ENCODE results near the gene ARHGAP35. TPM values are rescaled to one million over a fixed set of nuclear protein-coding genes. Genes with fewer than 3 reads are reported as not detected.

ARHGAP35 gene
- total and polyA plus RNA-seq, 2 donors (not counting 3 experiments of a cell fraction or from before 2014, with no cell fraction given), result 25.7 to 51.3 TPM

GRCh38 chr19:46849610-46850009 lies 11.2 kb upstream of the ARHGAP35 start:
- DNase-seq (ENCODE audit: low read depth, low spot score), result peak; percentile 45

GRCh38 chr19:46850228-46851203 lies 10.3 kb upstream of the ARHGAP35 start, which contains the start of gene AP2S1:
AP2S1 (minus strand) TSS chr19:46850846; CDS start chr19:46850766, 80 bp downstream.
- POLR2A ChIA-PET, result interaction anchor here (0.6 to 1.0 kb wide), 2 partner anchors 62 to 144 kb away, joined by 3 read pairs; partner anchors contain the start of gene SLC1A5
- Histone ChIP-seq H3K4me2 (ENCODE audit: insufficient read depth, low read length) (peak within 1 kb of the TSS; percentile 89), H2AFZ (ENCODE audit: low read depth, low read length) (peak within 1 kb of the TSS; percentile 76), H3K27me3 (ENCODE audit: control insufficient read depth in 2 of 2, insufficient read depth in 2 of 2, low read length in 2 of 2) (no peaks in the 10 kb centered on the region), H3K4me3 (replicated peaks in 1 of 3; ENCODE audit: insufficient read depth in 1 of 3, low read depth in 1 of 3, low read length in 3 of 3) (peak within 1 kb of the TSS; percentile 71 to 97 (median 89)), H3K4me1 (ENCODE audit: control insufficient read depth, extremely low read depth, insufficient read depth, low read length) (peaks cover 10% of the 10 kb centered on the region), H3K79me2 (ENCODE audit: control insufficient read depth, insufficient read depth, low read length) (peaks cover 31% of the 10 kb centered on the region), H4K20me1 (replicated peaks; ENCODE audit: control insufficient read depth, extremely low read depth, insufficient read depth, low read length) (no peaks in the 10 kb centered on the region), H3K9me3 (replicated peaks; ENCODE audit: control insufficient read depth, insufficient read depth, low read length) (no peaks in the 10 kb centered on the region), H3K9ac (replicated peaks; ENCODE audit: extremely low read depth, insufficient read depth, low read length) (peak within 1 kb of the TSS; percentile 97), H3K9me1 (replicated peaks; ENCODE audit: control insufficient read depth, extremely low read depth, insufficient read depth, low read length) (no peaks in the 10 kb centered on the region), H3K36me3 (ENCODE audit: control insufficient read depth in 2 of 2, extremely low read depth in 1 of 2, insufficient read depth in 2 of 2, low read length in 2 of 2) (peaks cover 3 to 6% of the 10 kb centered on the region in 2 experiments), H3K27ac (ENCODE audit: insufficient read depth, low read depth, low read length) (peak within 1 kb of the TSS; percentile 73)
- CTCF ChIA-PET, result interaction anchor here (0.8 to 2.3 kb wide), 5 partner anchors 10 to 162 kb away, joined by 3 to 9 read pairs (median 3); no protein-coding TSS in a partner anchor
- dilution Hi-C loops (cut with MboI; ENCODE audit: extremely low pct_ligation_motif_present, low sequenced_read_pairs), result no loop called here
- intact Hi-C loops (cut with micrococcal nuclease), result loop anchor here (1.0 kb wide), 2 partner anchors 10 to 62 kb away; partner anchors contain the start of genes ARHGAP35 and SLC1A5
- peak; percentile 98 for FAIRE-seq
- BruUV-seq (replicated peaks), result no TSS peak
- TF ChIP-seq JUN (IDR thresholded peaks at IDR 0.05; ENCODE audit: borderline replicate concordance, insufficient read depth, insufficient read length, low read depth) (no peak), FOS (IDR thresholded peaks at IDR 0.05; ENCODE audit: borderline replicate concordance, insufficient read depth, low read length) (no peak), EZH2 (IDR thresholded peaks at IDR 0.05; ENCODE audit: borderline replicate concordance, low read depth, low read length, severe bottlenecking) (no peak), POLR2AphosphoS5 (IDR thresholded peaks at IDR 0.05; ENCODE audit: insufficient read depth, low read depth, low read length) (peak; percentile 73), POLR2A (IDR thresholded peaks at IDR 0.05; ENCODE audit: low read depth, low read length) (peak; percentile 70), MYC (IDR thresholded peaks at IDR 0.05; ENCODE audit: low read depth, low read length) (no peak), CTCF (IDR thresholded peaks at IDR 0.05; ENCODE audit: extremely low read depth in 1 of 2, insufficient read depth in 1 of 2, low read depth in 1 of 2, low read length in 2 of 2) (no peak), GATA2 (IDR thresholded peaks at IDR 0.05; ENCODE audit: insufficient read depth, insufficient read length, low read depth, low read length) (peak; percentile 44), MAX (IDR thresholded peaks at IDR 0.05; ENCODE audit: insufficient read depth, insufficient read length) (no peak)
- peak; percentile 99 for DNase-seq (ENCODE audit: low read depth, low spot score)

More at GRCh38 chr19:46849610-46850009, 11.2 kb upstream of the ARHGAP35 start:
- CTCF ChIA-PET, result interaction anchor here (2.3 kb wide), 1 partner anchor 9 kb away, joined by 9 read pairs; no protein-coding TSS in a partner anchor
- intact Hi-C loops (cut with micrococcal nuclease) (loop anchor here (1.0 kb wide), 2 partner anchors 11 to 61 kb away; partner anchors contain the start of genes ARHGAP35 and SLC1A5), dilution Hi-C loops (cut with MboI; ENCODE audit: extremely low pct_ligation_motif_present, low sequenced_read_pairs) (no loop called here)
- TSS peak; percentile 93 for BruUV-seq (replicated peaks)
- no peaks in the 10 kb centered on the region for H4K20me1 ChIP-seq (replicated peaks; ENCODE audit: control insufficient read depth, extremely low read depth, insufficient read depth, low read length)
- H3K79me2 ChIP-seq (ENCODE audit: control insufficient read depth, insufficient read depth, low read length), result peaks cover 31% of the 10 kb centered on the region
- H3K4me3 ChIP-seq (replicated peaks in 1 of 3; ENCODE audit: insufficient read depth in 1 of 3, low read depth in 1 of 3, low read length in 3 of 3), result peak overlapping the region; percentile 71 to 97 (median 89)
- no peak for FAIRE-seq
- no peaks in the 10 kb centered on the region for H3K9me1 ChIP-seq (replicated peaks; ENCODE audit: control insufficient read depth, extremely low read depth, insufficient read depth, low read length)
- no peaks in the 10 kb centered on the region for H3K27me3 ChIP-seq (ENCODE audit: control insufficient read depth in 2 of 2, insufficient read depth in 2 of 2, low read length in 2 of 2)
- H3K4me1 ChIP-seq (ENCODE audit: control insufficient read depth, extremely low read depth, insufficient read depth, low read length), result peaks cover 10% of the 10 kb centered on the region
- peak overlapping the region; percentile 89 for H3K4me2 ChIP-seq (ENCODE audit: insufficient read depth, low read length)
- H3K27ac ChIP-seq (ENCODE audit: insufficient read depth, low read depth, low read length), result peak overlapping the region; percentile 73
- peak overlapping the region; percentile 97 for H3K9ac ChIP-seq (replicated peaks; ENCODE audit: extremely low read depth, insufficient read depth, low read length)
- TF ChIP-seq JUN (IDR thresholded peaks at IDR 0.05; ENCODE audit: borderline replicate concordance, insufficient read depth, insufficient read length, low read depth) (no peak), EZH2 (IDR thresholded peaks at IDR 0.05; ENCODE audit: borderline replicate concordance, low read depth, low read length, severe bottlenecking) (no peak), POLR2A (IDR thresholded peaks at IDR 0.05; ENCODE audit: low read depth, low read length) (peak; percentile 6)
- H2AFZ ChIP-seq (ENCODE audit: low read depth, low read length), result no peak overlapping the region
- no peaks in the 10 kb centered on the region for H3K9me3 ChIP-seq (replicated peaks; ENCODE audit: control insufficient read depth, insufficient read depth, low read length)
- H3K36me3 ChIP-seq (ENCODE audit: control insufficient read depth in 2 of 2, extremely low read depth in 1 of 2, insufficient read depth in 2 of 2, low read length in 2 of 2), result peaks cover 3 to 6% of the 10 kb centered on the region in 2 experiments
- POLR2A ChIA-PET, result no interaction called here
